ENCODE data around the gene EYS.
"Not testable (repeated sequence)": the region's sequence is repeated elsewhere in the genome, so short reads cannot be mapped to it uniquely, and the experiment has no call there.

EYS gene

GRCh38 chr6:63783096-63783495 lies 1923.9 kb downstream of the EYS start:
- in situ Hi-C loops (cut with MboI; ENCODE audit: low sequenced_read_pairs), result no loop called here

- in situ Hi-C loops (cut with MboI; ENCODE audit: low sequenced_read_pairs), result loop anchor here (25.0 kb wide), 1 partner anchor 188 kb away; no protein-coding TSS in a partner anchor
Observed at GRCh38 chr6:63774961-63775360, 1932.1 kb downstream of the EYS start.

- in situ Hi-C loops (cut with MboI; ENCODE audit: low sequenced_read_pairs), result loop anchor here (25.0 kb wide), 1 partner anchor 186 kb away; no protein-coding TSS in a partner anchor
Observed at GRCh38 chr6:63773200-63773599, 1933.8 kb downstream of the EYS start.

GRCh38 chr6:63765828-63766227 lies 1941.2 kb downstream of the EYS start:
- in situ Hi-C loops (cut with MboI; ENCODE audit: low sequenced_read_pairs), result loop anchor here (25.0 kb wide), 1 partner anchor 179 kb away; no protein-coding TSS in a partner anchor

- in situ Hi-C loops (cut with MboI; ENCODE audit: low sequenced_read_pairs), result loop anchor here (25.0 kb wide), 1 partner anchor 177 kb away; no protein-coding TSS in a partner anchor
Observed at GRCh38 chr6:63764318-63764916, 1942.6 kb downstream of the EYS start.

GRCh38 chr6:63760199-63760598 lies 1946.8 kb downstream of the EYS start:
- in situ Hi-C loops (cut with MboI; ENCODE audit: low sequenced_read_pairs), result loop anchor here (25.0 kb wide), 1 partner anchor 173 kb away; no protein-coding TSS in a partner anchor

- in situ Hi-C loops (cut with MboI; ENCODE audit: low sequenced_read_pairs), result loop anchor here (25.0 kb wide), 1 partner anchor 172 kb away; no protein-coding TSS in a partner anchor
Observed at GRCh38 chr6:63759605-63760105, 1947.4 kb downstream of the EYS start.

- in situ Hi-C loops (cut with MboI; ENCODE audit: low sequenced_read_pairs), result loop anchor here (25.0 kb wide), 1 partner anchor 171 kb away; no protein-coding TSS in a partner anchor
Observed at GRCh38 chr6:63757826-63758225, 1949.2 kb downstream of the EYS start.

- in situ Hi-C loops (cut with MboI; ENCODE audit: low sequenced_read_pairs), result loop anchor here (25.0 kb wide), 1 partner anchor 170 kb away; no protein-coding TSS in a partner anchor
Observed at GRCh38 chr6:63757275-63757674, 1949.8 kb downstream of the EYS start.

GRCh38 chr6:63750400-63750799 lies 1956.6 kb downstream of the EYS start:
- in situ Hi-C loops (cut with MboI; ENCODE audit: low sequenced_read_pairs), result loop anchor here (25.0 kb wide), 1 partner anchor 163 kb away; no protein-coding TSS in a partner anchor

GRCh38 chr6:63745784-63746183 lies 1961.2 kb downstream of the EYS start:
- in situ Hi-C loops (cut with MboI; ENCODE audit: low sequenced_read_pairs), result no loop called here

- in situ Hi-C loops (cut with MboI; ENCODE audit: low sequenced_read_pairs), result no loop called here
Observed at GRCh38 chr6:63744810-63745209, 1962.2 kb downstream of the EYS start.

- in situ Hi-C loops (cut with MboI; ENCODE audit: low sequenced_read_pairs), result no loop called here
Observed at GRCh38 chr6:63743691-63744090, 1963.3 kb downstream of the EYS start.

- in situ Hi-C loops (cut with MboI; ENCODE audit: low sequenced_read_pairs), result no loop called here
Observed at GRCh38 chr6:63742060-63742459, 1965.0 kb downstream of the EYS start.

GRCh38 chr6:63740709-63741108 lies 1966.3 kb downstream of the EYS start:
- in situ Hi-C loops (cut with MboI; ENCODE audit: low sequenced_read_pairs), result no loop called here

- in situ Hi-C loops (cut with MboI; ENCODE audit: low sequenced_read_pairs), result no loop called here
Observed at GRCh38 chr6:63739094-63739687, 1967.8 kb downstream of the EYS start.

GRCh38 chr6:63738190-63738589 lies 1968.8 kb downstream of the EYS start:
- in situ Hi-C loops (cut with MboI; ENCODE audit: low sequenced_read_pairs), result not testable (repeated sequence)

GRCh38 chr6:63734923-63735322 lies 1972.1 kb downstream of the EYS start:
- in situ Hi-C loops (cut with MboI; ENCODE audit: low sequenced_read_pairs), result no loop called here

- in situ Hi-C loops (cut with MboI; ENCODE audit: low sequenced_read_pairs), result no loop called here
Observed at GRCh38 chr6:63732336-63732735, 1974.7 kb downstream of the EYS start.

- in situ Hi-C loops (cut with MboI; ENCODE audit: low sequenced_read_pairs), result no loop called here
Observed at GRCh38 chr6:63731930-63732329, 1975.1 kb downstream of the EYS start.

GRCh38 chr6:63730311-63730710 lies 1976.7 kb downstream of the EYS start:
- in situ Hi-C loops (cut with MboI; ENCODE audit: low sequenced_read_pairs), result no loop called here

GRCh38 chr6:63724721-63725120 lies 1982.3 kb downstream of the EYS start:
- in situ Hi-C loops (cut with MboI; ENCODE audit: low sequenced_read_pairs), result no loop called here
